ENCODE data around the gene OTOP2. TPM values are rescaled to one million over a fixed set of nuclear protein-coding genes. Genes with fewer than 3 reads are reported as not detected.

OTOP2 gene
- total and polyA plus RNA-seq, 9 of the 15 experiments (the other 6 are each of a cell fraction or from before 2014, with no cell fraction given), result 0.04 to 0.36 (median 0.14) TPM; not detected in 1

DNA sequence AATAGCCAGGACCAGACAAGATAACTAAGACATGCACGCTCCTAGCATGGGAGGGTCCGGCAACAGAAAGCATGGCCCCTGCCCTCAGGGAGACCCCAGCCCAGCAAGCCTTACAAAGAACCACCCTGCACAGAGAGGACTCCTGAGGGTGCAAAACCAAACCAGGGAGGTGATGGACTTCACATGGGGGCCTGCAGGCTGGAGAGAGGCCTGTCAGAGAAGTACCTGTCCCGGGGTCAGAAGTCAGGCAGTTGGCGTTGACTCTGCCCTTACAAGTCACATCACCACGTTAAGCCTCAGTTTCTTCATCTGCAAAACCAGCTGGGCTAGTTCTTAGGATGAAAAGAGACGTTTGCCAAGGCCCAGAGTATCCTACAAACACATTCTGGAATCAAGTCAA, 4.7 kb downstream of the OTOP2 start (continued):
- TF ChIP-seq, protein P1, sequence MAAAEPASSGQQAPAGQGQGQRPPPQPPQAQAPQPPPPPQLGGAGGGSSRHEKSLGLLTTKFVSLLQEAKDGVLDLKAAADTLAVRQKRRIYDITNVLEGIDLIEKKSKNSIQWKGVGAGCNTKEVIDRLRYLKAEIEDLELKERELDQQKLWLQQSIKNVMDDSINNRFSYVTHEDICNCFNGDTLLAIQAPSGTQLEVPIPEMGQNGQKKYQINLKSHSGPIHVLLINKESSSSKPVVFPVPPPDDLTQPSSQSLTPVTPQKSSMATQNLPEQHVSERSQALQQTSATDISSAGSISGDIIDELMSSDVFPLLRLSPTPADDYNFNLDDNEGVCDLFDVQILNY (CRISPR knock-in tag; IDR thresholded peaks at IDR 0.05), result no peak
- no peak for TF ChIP-seq SIRT6 (IDR thresholded peaks at IDR 0.05; ENCODE audit: low read depth, low read length)
- no peak for TF ChIP-seq CBX8 (IDR thresholded peaks at IDR 0.05; ENCODE audit: borderline replicate concordance, extremely low read depth, low read depth, low read length, poor library complexity, severe bottlenecking)
- TF ChIP-seq LCOR (CRISPR knock-in tag; IDR thresholded peaks at IDR 0.05), result no peak
- no peak for TF ChIP-seq ZNF124 (CRISPR knock-in tag; IDR thresholded peaks at IDR 0.05)

DNA sequence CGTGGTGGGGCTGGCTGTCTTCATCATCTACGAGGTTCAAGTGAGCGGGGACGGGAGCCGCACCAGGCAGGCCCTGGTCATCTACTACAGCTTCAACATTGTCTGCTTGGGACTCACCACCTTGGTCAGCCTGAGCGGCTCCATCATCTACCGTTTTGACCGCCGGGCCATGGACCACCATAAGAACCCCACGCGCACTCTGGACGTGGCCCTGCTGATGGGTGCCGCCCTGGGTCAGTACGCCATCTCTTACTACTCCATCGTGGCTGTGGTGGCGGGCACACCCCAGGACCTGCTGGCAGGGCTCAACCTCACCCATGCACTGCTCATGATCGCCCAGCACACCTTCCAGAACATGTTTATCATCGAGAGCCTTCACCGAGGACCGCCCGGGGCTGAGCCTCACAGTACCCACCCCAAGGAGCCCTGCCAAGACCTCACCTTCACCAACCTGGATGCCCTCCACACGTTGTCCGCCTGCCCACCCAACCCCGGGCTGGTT, 6.5 kb downstream of the OTOP2 start:
- Histone ChIP-seq H3K9me3 (replicated peaks; ENCODE audit: control insufficient read depth, insufficient read depth, low read depth, low read length) (no peaks in the 10 kb centered on the region), H3K79me2 (ENCODE audit: control insufficient read depth, insufficient read depth, low read length) (no peaks in the 10 kb centered on the region), H3K9ac (ENCODE audit: insufficient read depth in 1 of 2, low read depth in 2 of 2, low read length in 2 of 2) (peak overlapping the region in 1 of 2 experiments; percentile 4; a peak in 1 of 4 replicates), H2AFZ (ENCODE audit: low read depth, low read length) (0 out of 2 replicates have a peak overlapping the region, but pooled peaks have one; percentile 33), H3K36me3 (ENCODE audit: control insufficient read depth, insufficient read depth, low read length) (no peaks in the 10 kb centered on the region), H3K4me1 (replicated peaks in 1 of 2; ENCODE audit: control insufficient read depth in 2 of 2, insufficient read depth in 2 of 2, low read length in 2 of 2) (peaks cover 15 to 19% of the 10 kb centered on the region in 2 experiments; a peak in 4 of 5 replicates), H3K9me1 (ENCODE audit: control insufficient read depth, insufficient read depth, low read length) (no peaks in the 10 kb centered on the region), H3K4me2 (ENCODE audit: insufficient read depth, low read length) (no peak overlapping the region), H3K27ac (ENCODE audit: extremely low read depth, low read depth, low read length) (no peak overlapping the region), H3K27me3 (ENCODE audit: control insufficient read depth in 2 of 2, insufficient read depth in 2 of 2, low read length in 2 of 2) (peaks cover 0 to 11% of the 10 kb centered on the region in 2 experiments; a peak in 2 of 5 replicates), H4K20me1 (replicated peaks; ENCODE audit: control insufficient read depth, insufficient read depth, low read length) (no peaks in the 10 kb centered on the region), H3K4me3 (no peak overlapping the region)
- no peak for FAIRE-seq
- WGBS (ENCODE audit: insufficient coverage, low coverage, missing lambda C conversion rate), result 84% methylated on average over 22 of the region's 24 CpGs
- CTCF ChIA-PET (ENCODE audit: low intra/inter-chr PET ratio), result no interaction called here
- in situ Hi-C loops (cut with MboI) (no loop called here), intact Hi-C loops (cut with micrococcal nuclease) (no loop called here)
- BruUV-seq (replicated peaks), result no TSS peak
- DNase-seq (ENCODE audit: extremely low read depth in 1 of 4, low spot score in 3 of 4), result no peak
- POLR2A ChIA-PET, result interaction anchor here (0.9 to 1.1 kb wide), 2 partner anchors 18 to 75 kb away, joined by 3 read pairs; no protein-coding TSS in a partner anchor
- ATAC-seq, result no peak
- TF ChIP-seq, protein P2, sequence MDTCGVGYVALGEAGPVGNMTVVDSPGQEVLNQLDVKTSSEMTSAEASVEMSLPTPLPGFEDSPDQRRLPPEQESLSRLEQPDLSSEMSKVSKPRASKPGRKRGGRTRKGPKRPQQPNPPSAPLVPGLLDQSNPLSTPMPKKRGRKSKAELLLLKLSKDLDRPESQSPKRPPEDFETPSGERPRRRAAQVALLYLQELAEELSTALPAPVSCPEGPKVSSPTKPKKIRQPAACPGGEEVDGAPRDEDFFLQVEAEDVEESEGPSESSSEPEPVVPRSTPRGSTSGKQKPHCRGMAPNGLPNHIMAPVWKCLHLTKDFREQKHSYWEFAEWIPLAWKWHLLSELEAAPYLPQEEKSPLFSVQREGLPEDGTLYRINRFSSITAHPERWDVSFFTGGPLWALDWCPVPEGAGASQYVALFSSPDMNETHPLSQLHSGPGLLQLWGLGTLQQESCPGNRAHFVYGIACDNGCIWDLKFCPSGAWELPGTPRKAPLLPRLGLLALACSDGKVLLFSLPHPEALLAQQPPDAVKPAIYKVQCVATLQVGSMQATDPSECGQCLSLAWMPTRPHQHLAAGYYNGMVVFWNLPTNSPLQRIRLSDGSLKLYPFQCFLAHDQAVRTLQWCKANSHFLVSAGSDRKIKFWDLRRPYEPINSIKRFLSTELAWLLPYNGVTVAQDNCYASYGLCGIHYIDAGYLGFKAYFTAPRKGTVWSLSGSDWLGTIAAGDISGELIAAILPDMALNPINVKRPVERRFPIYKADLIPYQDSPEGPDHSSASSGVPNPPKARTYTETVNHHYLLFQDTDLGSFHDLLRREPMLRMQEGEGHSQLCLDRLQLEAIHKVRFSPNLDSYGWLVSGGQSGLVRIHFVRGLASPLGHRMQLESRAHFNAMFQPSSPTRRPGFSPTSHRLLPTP (IDR thresholded peaks at IDR 0.05; ENCODE audit: borderline replicate concordance, extremely low read depth, insufficient read length), result no peak
- TF ChIP-seq CC2D1A (IDR thresholded peaks at IDR 0.05), result no peak
- no peak for TF ChIP-seq RFX1 (IDR thresholded peaks at IDR 0.05)
- TF ChIP-seq, protein P3, sequence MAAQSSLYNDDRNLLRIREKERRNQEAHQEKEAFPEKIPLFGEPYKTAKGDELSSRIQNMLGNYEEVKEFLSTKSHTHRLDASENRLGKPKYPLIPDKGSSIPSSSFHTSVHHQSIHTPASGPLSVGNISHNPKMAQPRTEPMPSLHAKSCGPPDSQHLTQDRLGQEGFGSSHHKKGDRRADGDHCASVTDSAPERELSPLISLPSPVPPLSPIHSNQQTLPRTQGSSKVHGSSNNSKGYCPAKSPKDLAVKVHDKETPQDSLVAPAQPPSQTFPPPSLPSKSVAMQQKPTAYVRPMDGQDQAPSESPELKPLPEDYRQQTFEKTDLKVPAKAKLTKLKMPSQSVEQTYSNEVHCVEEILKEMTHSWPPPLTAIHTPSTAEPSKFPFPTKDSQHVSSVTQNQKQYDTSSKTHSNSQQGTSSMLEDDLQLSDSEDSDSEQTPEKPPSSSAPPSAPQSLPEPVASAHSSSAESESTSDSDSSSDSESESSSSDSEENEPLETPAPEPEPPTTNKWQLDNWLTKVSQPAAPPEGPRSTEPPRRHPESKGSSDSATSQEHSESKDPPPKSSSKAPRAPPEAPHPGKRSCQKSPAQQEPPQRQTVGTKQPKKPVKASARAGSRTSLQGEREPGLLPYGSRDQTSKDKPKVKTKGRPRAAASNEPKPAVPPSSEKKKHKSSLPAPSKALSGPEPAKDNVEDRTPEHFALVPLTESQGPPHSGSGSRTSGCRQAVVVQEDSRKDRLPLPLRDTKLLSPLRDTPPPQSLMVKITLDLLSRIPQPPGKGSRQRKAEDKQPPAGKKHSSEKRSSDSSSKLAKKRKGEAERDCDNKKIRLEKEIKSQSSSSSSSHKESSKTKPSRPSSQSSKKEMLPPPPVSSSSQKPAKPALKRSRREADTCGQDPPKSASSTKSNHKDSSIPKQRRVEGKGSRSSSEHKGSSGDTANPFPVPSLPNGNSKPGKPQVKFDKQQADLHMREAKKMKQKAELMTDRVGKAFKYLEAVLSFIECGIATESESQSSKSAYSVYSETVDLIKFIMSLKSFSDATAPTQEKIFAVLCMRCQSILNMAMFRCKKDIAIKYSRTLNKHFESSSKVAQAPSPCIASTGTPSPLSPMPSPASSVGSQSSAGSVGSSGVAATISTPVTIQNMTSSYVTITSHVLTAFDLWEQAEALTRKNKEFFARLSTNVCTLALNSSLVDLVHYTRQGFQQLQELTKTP (IDR thresholded peaks at IDR 0.05; ENCODE audit: low read depth in 1 of 2, partially characterized antibody in 2 of 2), result no peak
- TF ChIP-seq NFE2L1 (tag; IDR thresholded peaks at IDR 0.05; ENCODE audit: borderline replicate concordance, low read depth), result no peak
- TF ChIP-seq SREBF2 (CRISPR knock-in tag; IDR thresholded peaks at IDR 0.05), result no peak
- TF ChIP-seq MED1 (CRISPR knock-in tag; IDR thresholded peaks at IDR 0.05; ENCODE audit: borderline replicate concordance), result no peak
